Activated T-cell treated with anti-CD3 and anti-CD28 coated beads for 24 hours (primary cell): ENCODE results near the gene TNNI2.

Experiments used
- DNase-seq: peaks from one replicate; pipeline ENCODE4 v3.0.0-alpha.2; 2020; ENCODE audit warnings: low read depth

TNNI2 gene

GRCh38 chr11:1888811-1889210, 50.0 kb downstream of the TNNI2 start:
- DNase-seq = no peak

- DNase-seq = peak; percentile 56
These were observed 50.6 kb downstream of the TNNI2 start for GRCh38 chr11:1889224-1889930.

GRCh38 chr11:1889941-1890855, 51.4 kb downstream of the TNNI2 start:
- no peak for DNase-seq
